Stimulated activated CD8-positive, alpha-beta memory T cell treated with anti-CD3 and anti-CD28 coated beads, Interleukin-2, amount 100 ng/mL, for 1 hour (primary cell): Measurements from ENCODE around the gene PRAMEF8.
"Not testable (repeated sequence)": the region's sequence is repeated elsewhere in the genome, so short reads cannot be mapped to it uniquely, and the experiment has no call there.

Experiments used
- DNase-seq, 2 donors: peaks; one replicate each; pipeline ENCODE4 v3.0.0-alpha.2; 2020; ENCODE audit warnings: low read depth in 2 of 2

Gene PRAMEF8

DNA sequence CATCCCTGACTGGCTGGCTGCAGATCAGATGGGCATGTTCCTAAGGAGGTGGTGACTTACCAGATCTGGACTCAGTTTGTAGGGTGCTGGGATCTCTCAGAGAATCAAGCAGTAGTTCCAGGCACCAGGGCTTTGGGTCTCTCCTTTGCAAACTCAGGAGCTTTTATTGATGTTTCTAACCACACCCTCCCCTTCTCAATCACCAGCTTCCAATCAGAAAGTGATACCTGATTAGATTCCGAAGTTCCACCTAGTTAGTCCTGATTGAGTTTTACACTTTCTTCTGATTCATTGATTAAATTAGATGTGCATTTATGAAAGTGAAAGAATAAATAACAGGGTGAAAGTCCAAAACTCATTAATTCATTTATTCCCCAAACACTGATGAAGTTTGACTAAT, at the start of gene PRAMEF8:
Gene PRAMEF8 (minus strand): TSS at position 101 of the 400 bp plus-strand sequence. CDS start 1,046 bp downstream, outside the sequence.
- not testable (repeated sequence) for DNase-seq

DNA sequence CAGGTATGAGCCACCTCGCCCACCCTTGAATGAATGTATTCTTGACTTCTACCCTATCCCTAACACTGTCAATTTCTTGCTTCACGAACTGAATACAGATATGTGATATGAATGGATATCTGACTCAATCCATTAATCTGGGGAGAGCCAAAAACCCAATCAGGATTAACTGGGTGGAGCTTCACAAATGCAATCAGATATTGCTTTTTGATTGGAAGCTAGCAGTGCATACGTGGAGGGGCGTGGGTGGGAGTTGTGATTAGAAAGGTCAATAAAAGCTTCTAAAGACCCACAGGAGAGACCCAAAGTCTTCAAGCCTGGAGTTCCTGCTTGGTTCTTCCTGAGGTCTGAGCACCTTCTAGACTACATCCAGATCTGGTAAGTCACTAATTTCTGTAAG, 30.3 kb upstream of the PRAMEF8 start, which contains the start of gene PRAMEF15:
Gene PRAMEF15 (plus strand): TSS at position 301 of the 400 bp plus-strand sequence. CDS start 2,827 bp downstream, outside the sequence.
- DNase-seq: not testable (repeated sequence)

DNA sequence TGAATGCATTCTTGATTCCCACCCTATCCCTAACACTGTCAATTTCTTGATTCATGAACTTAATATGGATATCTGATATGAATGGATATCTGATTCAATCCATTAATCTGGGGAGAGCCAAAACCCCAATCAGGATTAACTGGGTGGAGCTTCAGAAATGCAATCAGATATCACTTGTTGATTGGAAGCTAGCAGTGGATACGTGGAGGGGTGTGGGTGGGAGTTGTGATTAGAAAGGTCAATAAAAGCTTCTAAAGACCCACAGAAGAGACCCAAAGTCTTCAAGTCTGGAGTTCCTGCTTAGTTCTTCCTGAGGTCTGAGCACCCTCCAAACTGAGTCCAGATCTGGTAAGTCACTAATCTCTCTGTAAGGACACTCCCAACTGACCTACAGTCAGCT, 18.3 kb upstream of the PRAMEF8 start, which contains the start of gene PRAMEF33:
Gene PRAMEF33 (plus strand): TSS at position 301 of the 400 bp plus-strand sequence. CDS start 2,416 bp downstream, outside the sequence.
- not testable (repeated sequence) for DNase-seq

DNA sequence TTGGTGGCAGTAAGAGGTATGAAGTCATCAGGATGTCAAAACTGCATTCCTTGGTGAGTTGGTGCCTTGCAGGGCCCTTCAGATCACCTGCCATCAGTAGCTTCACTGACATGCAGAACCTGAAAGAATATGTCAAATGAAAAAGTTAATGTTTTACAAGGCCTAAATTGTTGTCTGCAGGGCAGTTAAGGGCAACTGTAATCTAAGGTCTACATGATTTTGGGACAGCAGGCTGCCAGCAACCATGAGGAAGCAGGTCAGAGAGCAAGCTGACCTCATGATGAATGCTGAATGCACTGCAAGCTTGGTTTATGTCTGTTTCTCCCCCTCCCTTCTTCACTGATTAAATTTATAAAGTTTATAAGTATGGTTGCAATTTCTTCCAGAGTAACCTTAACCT, 17.3 kb upstream of the PRAMEF8 start:
- DNase-seq: not testable (repeated sequence)

DNA sequence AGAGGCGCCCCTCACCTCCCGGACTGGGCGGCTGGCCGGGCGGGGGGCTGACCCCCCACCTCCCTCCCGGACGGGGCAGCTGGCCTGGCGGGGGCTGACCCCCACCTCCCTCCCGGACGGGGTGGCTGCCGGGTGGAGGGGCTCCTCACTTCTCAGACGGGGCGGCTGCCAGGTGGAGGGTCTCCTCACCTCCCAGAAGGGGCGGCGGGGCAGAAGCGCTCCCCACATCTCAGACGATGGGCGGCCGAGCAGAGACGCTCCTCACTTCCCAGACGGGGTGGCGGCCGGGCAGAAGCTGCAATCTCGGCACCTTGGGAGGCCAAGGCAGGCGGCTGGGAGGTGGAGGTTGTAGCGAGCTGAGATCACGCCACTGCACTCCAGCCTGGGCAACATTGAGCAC, 13.8 kb upstream of the PRAMEF8 start:
- DNase-seq: not testable (repeated sequence)

DNA sequence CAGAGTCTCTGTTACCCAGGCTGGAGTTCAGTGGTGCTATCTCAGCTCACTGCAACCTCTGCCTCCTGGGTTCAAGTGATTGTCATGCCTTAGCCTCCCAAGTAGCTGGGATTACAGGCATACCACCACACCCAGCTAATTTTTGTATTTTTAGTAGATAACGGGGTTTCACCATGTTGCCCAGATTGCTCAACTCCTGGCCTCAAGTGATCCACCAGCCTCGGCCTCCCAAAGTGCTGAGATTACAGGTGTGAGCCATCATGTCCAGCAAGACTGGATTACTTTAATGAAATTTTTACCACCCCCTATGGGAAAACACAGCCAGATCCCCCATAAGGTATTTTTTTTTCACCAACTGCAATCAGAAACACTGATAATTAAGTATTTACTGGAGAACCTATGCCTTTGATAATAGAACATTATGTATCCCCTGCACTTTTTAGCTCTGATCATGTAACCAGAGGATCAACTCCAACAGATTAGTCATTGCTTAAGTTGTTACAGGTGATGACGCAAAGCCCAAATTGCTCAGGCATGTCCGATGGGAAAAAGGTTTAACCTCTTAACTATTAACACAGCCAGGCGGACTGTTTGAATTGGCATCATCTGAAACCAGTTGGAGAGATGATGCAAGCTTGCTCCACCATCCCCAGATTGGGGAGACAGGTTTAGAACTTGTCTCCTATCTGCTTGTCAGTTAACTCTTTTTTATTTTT, 12.4 kb upstream of the PRAMEF8 start:
- DNase-seq: not testable (repeated sequence)

DNA sequence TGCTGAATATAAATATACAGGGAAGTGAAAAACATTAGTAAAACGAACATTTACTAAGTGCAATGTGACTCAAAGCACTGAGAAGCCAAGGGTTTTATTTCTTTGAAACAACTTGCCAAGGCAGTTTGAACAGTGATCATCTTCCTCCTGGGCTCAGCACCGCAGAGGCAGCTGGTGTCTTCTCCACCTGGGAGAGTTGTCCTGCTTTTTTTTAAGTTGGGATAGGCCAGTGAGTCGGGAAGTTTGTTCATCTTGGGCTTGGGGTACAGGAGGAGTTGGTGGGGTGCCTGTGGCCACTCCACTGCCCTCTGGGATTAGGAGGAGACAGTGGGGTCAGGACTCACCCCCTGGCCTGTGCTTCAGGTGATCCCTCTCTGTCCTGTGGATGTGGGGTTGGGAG, 4.1 kb upstream of the PRAMEF8 start:
- not testable (repeated sequence) for DNase-seq

DNA sequence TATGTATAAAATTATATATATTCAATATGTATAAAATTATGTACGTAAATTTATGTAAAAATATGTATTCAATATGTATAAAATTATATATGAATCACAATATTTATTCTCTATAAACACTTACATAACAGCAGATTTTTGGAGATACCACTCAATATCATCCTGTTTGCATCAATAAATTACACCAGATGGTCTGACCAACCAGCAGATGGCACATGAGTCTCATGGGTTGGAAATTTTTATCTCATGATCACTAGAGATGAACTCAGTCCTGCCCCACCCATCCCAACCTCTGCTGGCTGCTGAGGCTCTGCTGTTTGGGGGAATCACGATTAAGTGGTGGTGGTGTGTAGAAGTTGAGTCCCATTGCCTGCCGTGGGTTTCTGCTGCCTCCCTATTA, 5.3 kb downstream of the PRAMEF8 start:
- not testable (repeated sequence) for DNase-seq

DNA sequence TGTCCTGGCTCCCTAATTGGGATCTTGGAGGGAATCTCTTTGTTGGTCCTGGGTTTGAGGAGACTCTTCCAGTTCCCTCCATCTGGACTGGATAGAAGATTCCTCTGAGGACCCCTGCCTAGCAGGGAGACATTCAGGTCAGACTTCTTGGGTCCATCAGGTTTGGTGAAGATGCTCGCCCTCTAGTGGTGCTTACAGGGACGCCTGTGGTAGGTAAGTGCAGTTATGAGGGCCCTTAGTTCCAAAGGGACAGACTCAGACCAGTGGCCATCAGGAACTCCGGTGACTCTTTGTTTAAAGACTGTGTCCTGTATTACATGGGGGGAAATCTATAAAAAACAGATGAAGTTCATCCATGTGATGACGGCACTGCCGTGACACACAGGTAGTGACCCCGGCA, 7.9 kb downstream of the PRAMEF8 start:
- not testable (repeated sequence) for DNase-seq

DNA sequence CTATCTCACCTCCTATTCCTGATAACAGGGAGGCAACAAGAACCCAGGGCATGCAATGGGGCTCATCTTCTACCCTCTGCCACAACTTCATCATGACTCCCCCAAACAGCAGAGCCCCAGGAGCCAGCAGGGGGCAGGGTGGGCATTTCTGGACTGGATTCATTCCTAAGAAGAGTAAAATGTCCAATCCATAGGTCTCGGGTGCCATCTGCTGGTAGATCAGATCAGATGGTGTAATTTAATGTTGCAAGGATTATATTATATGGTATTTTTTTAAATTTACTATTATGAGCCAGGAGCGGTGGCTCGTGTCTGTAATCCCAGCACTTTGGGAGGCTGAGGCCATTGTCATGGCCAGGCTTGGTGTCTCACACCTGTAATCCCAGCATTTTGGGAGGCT, 19.8 kb downstream of the PRAMEF8 start:
- DNase-seq: not testable (repeated sequence)

DNA sequence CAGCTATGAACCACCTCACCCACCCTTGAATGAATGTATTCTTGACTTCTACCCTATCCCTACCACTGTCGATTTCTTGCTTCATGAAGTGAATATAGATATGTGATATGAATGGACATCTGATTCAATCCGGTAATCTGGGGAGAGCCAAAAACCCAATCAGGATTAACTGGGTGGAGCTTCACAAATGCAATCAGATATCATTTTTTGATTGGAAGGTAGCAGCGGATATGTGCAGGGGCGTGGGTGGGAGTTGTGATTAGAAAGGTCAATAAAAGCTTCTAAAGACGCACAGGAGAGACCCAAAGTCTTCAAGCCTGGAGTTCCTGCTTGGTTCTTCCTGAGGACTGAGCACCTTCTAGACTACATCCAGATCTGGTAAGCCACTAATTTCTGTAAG, 31.0 kb downstream of the PRAMEF8 start, which contains the start of gene PRAMEF5:
Gene PRAMEF5 (plus strand): TSS at position 301 of the 400 bp plus-strand sequence. CDS start 5,071 bp downstream, outside the sequence.
- not testable (repeated sequence) for DNase-seq

DNA sequence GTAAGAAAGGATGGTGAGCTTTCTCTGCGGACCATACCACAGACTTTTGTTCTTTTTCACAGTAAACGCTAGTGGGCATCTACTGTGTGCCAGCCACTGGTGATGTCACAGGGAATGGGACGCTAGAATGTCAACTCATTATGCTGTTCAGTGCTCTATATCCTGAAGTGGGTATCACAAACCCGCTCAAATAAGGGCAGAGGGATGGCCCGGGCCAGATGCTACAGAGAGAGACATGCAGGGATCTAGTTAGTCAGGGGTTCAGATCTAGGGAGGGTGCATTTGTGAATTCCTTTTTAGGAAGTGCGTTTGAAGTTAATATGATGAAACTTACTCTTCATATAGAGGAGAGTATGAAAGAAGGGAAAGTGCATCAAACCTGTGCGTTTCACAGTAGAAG, 37.8 kb downstream of the PRAMEF8 start:
- not testable (repeated sequence) for DNase-seq

DNA sequence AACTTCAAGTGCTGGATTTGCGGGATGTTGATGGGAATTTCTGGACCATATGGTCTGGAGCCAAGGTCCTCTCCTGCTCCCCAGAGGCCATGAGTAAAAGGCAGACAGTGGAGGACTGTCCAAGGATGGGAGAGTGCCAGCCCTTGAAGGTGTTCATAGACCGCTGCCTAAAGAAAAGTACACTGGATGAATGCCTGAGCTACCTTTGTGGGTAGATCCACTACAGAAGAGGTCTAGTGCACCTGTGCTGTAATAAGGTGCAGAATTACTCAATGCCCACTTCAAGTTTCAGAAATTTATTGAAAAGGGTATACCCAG, 38.4 kb downstream of the PRAMEF8 start:
- not testable (repeated sequence) for DNase-seq

DNA sequence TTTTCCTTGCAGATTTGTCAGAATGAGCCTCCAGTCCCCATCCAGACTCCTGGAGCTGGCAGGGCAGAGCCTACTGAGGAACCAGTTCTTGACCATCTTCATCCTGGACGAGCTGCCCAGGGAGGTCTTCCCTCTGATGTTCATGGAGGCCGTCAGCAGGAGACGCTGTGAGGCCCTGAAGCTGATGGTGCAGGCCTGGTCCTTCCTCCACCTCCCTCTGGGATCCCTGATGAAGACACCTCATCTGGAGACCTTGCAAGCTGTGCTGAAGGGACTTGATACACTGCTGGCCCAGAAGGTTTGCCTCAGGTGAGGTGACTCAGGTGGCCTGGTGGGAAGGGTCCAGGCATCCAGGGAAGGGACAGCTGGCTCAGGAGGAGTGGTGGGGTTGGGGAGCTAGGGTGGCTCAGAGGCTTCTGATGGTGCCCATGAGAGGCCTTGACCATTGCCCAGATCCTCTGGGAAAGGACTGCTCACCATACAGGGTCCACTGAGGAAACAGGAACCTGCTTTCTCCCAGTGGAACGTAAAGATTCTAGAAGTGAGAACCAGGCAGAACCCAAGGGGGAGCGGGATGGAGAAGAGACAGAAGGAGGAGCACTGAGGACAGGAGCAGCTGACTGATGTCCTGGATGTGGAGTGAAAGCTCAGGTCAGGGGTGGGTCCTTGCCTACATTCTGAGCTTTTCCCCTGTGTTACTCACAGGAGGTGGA, 38.9 kb downstream of the PRAMEF8 start:
- DNase-seq: not testable (repeated sequence)

DNA sequence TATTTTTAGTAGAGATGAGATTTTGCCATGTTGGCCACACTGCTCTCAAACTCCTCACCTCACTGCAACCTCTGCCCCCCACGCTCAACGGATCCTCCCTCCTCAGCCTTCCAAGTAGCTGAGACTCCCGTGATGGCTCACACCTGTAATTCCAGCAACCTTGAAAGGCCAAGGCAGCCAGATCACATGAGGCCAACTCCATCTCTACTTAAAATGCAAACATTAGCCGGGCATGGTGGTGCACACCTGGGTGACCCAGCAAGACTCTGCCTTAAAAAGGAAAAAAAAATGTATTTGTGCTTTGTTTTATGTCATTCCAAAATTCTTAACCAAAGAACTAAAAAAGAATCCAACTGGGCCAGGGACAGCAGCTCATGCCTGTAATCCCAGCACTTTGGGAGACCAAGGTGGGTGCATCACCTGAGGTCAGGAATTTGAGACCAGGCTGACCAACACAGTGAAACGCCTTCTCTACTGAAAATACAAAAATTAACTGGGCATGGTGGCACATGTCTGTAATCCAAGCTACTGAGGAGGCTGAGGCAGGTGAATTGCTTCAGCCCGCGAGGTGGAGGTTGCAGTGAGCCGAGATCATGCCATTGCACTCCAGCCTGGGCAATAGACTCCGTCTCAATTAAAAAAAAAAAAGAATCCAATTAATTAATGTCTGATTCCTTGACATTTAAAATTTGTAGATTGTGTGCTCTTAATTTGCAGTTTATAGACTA, 41.2 kb downstream of the PRAMEF8 start:
- not testable (repeated sequence) for DNase-seq

DNA sequence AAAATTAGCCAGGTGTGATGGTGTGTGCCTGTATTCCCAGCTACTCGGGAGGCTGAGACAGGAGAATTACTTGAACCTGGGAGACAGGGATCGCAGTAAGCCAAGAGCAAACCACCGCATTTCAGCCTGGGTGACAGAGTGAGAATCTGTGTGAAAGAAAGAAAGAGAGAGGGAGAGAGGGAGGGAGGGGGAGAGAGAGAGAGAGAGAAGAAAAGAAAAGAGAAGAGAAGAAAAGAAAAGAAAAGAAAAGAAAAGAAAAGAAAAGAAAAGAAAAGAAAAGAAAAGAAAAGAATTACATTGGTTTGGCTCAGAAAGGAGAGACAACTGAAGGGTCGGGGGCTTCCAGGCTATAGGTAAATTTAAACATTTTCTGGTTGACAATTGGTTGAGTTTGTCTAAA, 45.3 kb downstream of the PRAMEF8 start:
- DNase-seq: not testable (repeated sequence)

DNA sequence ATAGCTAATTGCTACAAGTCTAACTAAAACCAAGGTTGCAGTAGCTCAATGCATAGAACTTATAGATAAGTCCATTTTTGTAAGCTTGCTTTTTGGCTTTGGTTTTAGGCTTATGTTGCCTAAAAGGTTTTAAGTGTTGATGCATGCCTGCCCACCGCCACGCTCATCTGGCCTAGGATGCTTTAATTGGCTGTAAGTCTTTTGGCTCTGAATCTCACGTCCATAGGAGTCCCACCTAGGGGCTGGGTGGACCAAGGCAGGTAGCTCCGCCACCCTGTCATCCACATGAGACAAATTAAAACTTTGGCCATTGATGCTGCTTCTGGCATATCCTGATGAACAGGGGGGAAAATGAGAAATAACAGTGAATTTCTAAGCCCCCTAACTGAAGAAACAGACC, 47.4 kb downstream of the PRAMEF8 start:
- not testable (repeated sequence) for DNase-seq

DNA sequence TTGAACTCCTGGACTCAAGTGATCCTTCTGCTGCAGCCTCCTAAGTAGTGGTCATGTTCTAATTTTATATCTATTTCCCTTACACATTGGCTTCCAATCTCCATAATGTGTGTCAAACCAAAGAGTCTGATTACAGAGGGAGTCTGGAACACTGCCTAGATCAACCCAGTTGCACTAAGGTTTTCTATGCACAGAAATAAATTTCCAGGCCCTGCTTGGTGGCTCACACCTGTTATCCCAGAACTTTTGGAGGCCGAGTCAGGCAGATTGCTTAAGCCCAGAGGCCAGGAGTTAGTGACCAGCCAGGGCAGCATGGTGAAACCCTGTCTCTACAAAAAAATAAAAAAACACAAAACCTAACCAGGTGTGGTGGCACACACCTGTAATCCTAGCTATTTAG, 50.9 kb downstream of the PRAMEF8 start:
- not testable (repeated sequence) for DNase-seq

DNA sequence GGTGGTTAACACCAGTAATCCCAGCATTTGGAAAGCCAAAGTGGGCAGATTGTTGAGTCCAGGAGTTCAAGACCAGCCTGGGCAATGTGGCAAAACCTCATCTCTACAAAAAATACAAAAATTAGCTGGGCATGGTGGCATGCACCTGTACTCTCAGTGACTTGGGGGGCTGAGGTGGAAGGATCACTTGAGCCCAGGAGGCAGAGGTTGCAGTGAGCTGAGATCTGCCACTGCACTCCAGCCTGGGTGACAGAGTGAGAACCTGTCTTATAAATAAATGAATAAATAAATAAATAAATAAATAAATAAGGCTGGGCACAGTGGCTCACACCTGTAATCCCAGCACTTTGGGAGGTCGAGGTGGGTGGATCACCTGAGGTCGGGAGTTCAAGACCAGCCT, 52.9 kb downstream of the PRAMEF8 start:
- not testable (repeated sequence) for DNase-seq
